BLaER1 treated with 17β-estradiol and CSF1 and Interleukin-3, amounts not matched to agents 10 nM and 100 nM (cell line): Measurements from ENCODE around the gene OR14J1.
"Not testable (repeated sequence)": the region's sequence is repeated elsewhere in the genome, so short reads cannot be mapped to it uniquely, and the experiment has no call there.

Source experiments
- H3K27ac ChIP-seq, 11 experiments: shearing (Covaris generic); formaldehyde crosslinking; 2 replicates each; pipeline ENCODE4 v1.8.1; 2022
- H3K27me3 ChIP-seq, 11 experiments: shearing (Covaris generic); formaldehyde crosslinking; 2 replicates each; pipeline ENCODE4 v1.8.1; 2022
- H3K36me3 ChIP-seq, 11 experiments: shearing (Covaris generic); formaldehyde crosslinking; 2 replicates each; pipeline ENCODE4 v1.8.1; 2022
- H3K4me1 ChIP-seq, 10 experiments: shearing (Covaris generic); formaldehyde crosslinking; 2 replicates each; pipeline ENCODE4 v1.8.1; 2022
- H3K4me2 ChIP-seq, 11 experiments: shearing (Covaris generic); formaldehyde crosslinking; 2 replicates each; pipeline ENCODE4 v1.8.1; 2022
- H3K4me3 ChIP-seq, 10 experiments: shearing (Covaris generic); formaldehyde crosslinking; 2 replicates each; pipeline ENCODE4 v1.8.1; 2022
- H3K9ac ChIP-seq, 11 experiments: shearing (Covaris generic); formaldehyde crosslinking; 2 replicates each; pipeline ENCODE4 v1.8.1; 2022
- H3K9me3 ChIP-seq, 11 experiments: shearing (Covaris generic); formaldehyde crosslinking; replicated peaks in 1 of 11; 2 replicates each; pipeline ENCODE4 v1.8.1; 2022
- H4K20me1 ChIP-seq, 11 experiments: shearing (Covaris generic); formaldehyde crosslinking; 2 replicates each; pipeline ENCODE4 v1.8.1; 2022
- Cebpa-rat ChIP-seq, 11 experiments: shearing (Covaris generic); IDR thresholded peaks; 2 replicates each; pipeline ENCODE4 v1.8.1; 2022

OR14J1 gene

DNA sequence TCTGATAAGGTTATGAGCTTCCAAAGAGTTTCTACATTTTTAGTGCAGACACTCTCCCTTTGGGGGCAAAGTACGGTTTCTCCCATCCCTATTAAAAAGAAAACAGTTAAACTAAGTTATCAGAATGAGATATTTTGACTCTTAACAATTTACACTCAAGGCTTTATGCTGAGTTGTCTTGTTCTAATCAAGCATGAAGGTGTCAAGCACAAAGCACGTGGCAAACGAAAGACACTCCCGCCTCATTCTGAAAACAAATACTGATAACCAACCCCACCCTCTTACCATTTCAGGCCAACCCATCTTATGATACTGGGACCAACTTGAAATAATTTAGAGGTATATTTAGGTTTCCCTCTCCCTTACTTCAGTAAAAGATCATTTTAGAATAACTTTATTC lies 24.3 kb downstream of the OR14J1 start:
- no peak overlapping the region for H3K4me3 ChIP-seq
- H3K9ac ChIP-seq = no peak overlapping the region
- no peaks in the 10 kb centered on the region for H4K20me1 ChIP-seq
- peaks cover 0 to 7% (median 0%) of the 10 kb centered on the region in 11 experiments; a peak in 1 of 22 replicates for H3K9me3 ChIP-seq
- peaks cover 0 to 4% (median 0%) of the 10 kb centered on the region in 10 experiments; a peak in 2 of 20 replicates for H3K4me1 ChIP-seq
- H3K27me3 ChIP-seq = no peaks in the 10 kb centered on the region
- TF ChIP-seq Cebpa-rat (IDR thresholded peaks at IDR 0.05) = no peak
- H3K4me2 ChIP-seq = no peak overlapping the region
- H3K27ac ChIP-seq = no peak overlapping the region
- no peaks in the 10 kb centered on the region for H3K36me3 ChIP-seq

DNA sequence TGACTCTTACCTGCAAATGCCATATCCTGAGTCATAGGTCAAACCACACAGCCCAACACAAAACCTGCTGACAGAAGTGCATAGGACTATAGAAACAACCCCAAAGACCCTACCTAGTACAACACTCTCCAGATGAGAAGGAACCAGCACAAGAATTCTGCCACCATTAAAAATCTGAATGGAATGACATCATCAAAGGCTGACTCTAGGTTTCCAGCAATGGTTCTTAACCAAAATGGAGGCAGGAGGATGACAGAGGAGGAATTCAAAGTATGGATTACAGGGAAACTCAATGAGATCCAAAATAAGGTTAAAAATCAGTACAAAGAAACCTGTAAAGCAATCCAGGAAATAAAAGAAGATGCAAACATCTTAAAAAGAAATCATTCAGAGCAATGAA lies 31.2 kb downstream of the OR14J1 start:
- TF ChIP-seq Cebpa-rat (IDR thresholded peaks at IDR 0.05) = no peak
- no peaks in the 10 kb centered on the region for H4K20me1 ChIP-seq
- H3K27me3 ChIP-seq = no peaks in the 10 kb centered on the region
- no peaks in the 10 kb centered on the region for H3K9me3 ChIP-seq
- no peaks in the 10 kb centered on the region for H3K4me1 ChIP-seq
- H3K27ac ChIP-seq = no peak overlapping the region
- H3K36me3 ChIP-seq = no peaks in the 10 kb centered on the region
- no peak overlapping the region for H3K4me2 ChIP-seq
- H3K4me3 ChIP-seq = no peak overlapping the region
- H3K9ac ChIP-seq = no peak overlapping the region

DNA sequence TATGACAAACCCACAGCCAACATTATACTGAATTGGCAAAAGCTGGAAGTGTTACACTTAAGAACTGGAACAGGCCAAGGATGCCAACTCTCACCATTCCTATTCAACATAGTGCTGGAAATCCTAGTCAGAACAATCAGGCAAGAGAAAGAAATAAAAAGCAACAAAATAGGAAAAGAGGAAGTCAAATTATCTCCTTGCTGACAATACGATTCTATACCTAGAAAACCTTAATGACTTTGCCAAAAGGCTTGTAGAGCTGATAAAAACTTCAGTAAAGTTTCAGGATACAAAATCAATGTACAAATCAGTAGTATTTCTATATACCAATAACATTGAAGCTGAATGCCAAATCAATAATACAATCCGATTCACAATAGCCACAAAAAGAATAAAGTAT lies 34.8 kb downstream of the OR14J1 start:
- no peaks in the 10 kb centered on the region for H3K36me3 ChIP-seq
- no peak overlapping the region for H3K4me3 ChIP-seq
- no peaks in the 10 kb centered on the region for H4K20me1 ChIP-seq
- no peak overlapping the region for H3K27ac ChIP-seq
- no peaks in the 10 kb centered on the region for H3K9me3 ChIP-seq
- no peak overlapping the region for H3K9ac ChIP-seq
- H3K27me3 ChIP-seq = no peaks in the 10 kb centered on the region
- H3K4me2 ChIP-seq = no peak overlapping the region
- H3K4me1 ChIP-seq = no peaks in the 10 kb centered on the region
- no peak for TF ChIP-seq Cebpa-rat (IDR thresholded peaks at IDR 0.05)

DNA sequence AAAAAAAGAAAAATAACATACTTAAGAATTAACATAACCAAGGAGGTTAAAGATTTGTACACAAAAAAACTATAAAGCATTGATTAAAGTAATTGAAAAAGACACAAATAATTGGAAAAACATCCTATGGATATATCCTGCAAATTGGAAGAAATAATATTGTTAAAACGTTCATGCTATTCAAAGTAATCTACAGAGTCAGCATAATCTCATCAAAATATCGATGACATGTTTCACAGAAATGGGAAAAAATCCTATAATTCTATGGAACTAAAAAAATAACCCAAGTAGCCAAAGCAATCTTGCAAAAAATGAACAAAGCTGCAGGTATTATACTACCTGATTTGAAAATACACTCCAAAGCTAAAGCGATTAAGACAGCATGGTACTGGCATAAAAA lies 43.9 kb downstream of the OR14J1 start:
- no peak overlapping the region for H3K4me3 ChIP-seq
- no peak overlapping the region for H3K4me2 ChIP-seq
- no peaks in the 10 kb centered on the region for H4K20me1 ChIP-seq
- no peak overlapping the region for H3K27ac ChIP-seq
- no peaks in the 10 kb centered on the region for H3K4me1 ChIP-seq
- H3K9ac ChIP-seq = no peak overlapping the region
- H3K36me3 ChIP-seq = no peaks in the 10 kb centered on the region
- H3K27me3 ChIP-seq = no peaks in the 10 kb centered on the region
- H3K9me3 ChIP-seq = peaks cover 0 to 4% (median 0%) of the 10 kb centered on the region in 11 experiments; a peak in 5 of 22 replicates
- no peak for TF ChIP-seq Cebpa-rat (IDR thresholded peaks at IDR 0.05)

DNA sequence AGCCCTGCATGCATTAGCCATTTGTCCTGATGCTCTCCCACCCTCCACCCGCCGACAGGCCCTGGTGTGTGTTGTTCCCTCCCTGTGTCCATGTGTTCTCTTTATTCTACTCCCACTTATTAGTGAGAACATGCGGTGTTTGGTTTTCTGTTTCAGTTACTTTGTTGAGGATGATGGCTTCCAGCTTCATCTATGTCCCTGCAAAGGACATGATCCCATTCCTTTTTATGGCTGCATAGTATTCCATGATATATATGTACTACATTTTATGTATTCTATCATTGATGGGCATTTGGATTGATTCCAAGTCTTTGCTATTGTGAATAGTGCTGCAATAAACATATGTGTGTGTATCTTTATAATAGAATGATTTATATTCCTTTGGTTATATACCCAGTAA lies 47.8 kb downstream of the OR14J1 start:
- H3K36me3 ChIP-seq, H3K9ac ChIP-seq, H3K27me3 ChIP-seq, H3K27ac ChIP-seq, H3K9me3 ChIP-seq, H3K4me2 ChIP-seq, H3K4me1 ChIP-seq, H3K4me3 ChIP-seq, H4K20me1 ChIP-seq: not testable (repeated sequence)

DNA sequence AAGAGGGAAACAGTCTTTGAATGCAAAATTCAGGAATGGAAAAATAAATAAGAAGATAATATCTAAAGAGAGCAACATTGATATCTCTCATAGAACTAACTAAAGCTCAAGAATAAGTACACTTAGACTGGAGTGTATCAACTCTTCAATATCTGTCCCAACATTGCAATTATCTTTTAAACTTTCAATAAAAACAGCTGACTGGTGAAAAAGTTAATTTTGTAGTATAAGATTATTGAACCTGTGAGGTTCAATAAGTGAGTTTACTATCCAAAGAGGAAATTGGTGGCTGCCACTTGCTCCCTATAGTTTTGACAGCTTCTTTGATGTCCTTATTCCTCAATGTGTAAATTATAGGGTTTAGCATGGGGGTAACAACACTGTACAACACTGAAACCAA lies 53.5 kb downstream of the OR14J1 start:
- no peak overlapping the region for H3K9ac ChIP-seq
- no peak for TF ChIP-seq Cebpa-rat (IDR thresholded peaks at IDR 0.05)
- H3K27ac ChIP-seq = no peak overlapping the region
- H3K9me3 ChIP-seq = peaks cover 0 to 7% (median 4%) of the 10 kb centered on the region in 11 experiments; a peak in 6 of 22 replicates
- H4K20me1 ChIP-seq = no peaks in the 10 kb centered on the region
- H3K27me3 ChIP-seq = no peaks in the 10 kb centered on the region
- H3K4me1 ChIP-seq = no peaks in the 10 kb centered on the region
- no peaks in the 10 kb centered on the region for H3K36me3 ChIP-seq
- no peak overlapping the region for H3K4me3 ChIP-seq
- H3K4me2 ChIP-seq = no peak overlapping the region

DNA sequence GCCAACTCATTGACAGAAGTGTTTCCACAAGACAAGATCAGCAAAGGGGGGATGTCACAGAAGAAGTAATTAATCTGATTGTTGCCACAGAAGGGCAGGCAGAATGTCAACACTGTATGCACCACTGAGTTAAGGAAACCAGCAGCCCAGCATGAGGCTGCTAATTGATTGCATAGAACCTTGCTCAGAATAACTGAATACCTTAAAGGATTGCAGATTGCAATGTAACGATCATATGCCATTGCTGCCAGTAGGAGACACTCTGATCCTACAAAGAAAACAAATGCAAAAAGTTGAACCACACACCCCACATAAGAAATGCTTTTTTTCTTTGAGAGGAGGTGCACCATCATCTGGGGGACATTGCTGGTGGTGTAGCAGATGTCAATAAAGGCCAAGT lies 54.1 kb downstream of the OR14J1 start:
- no peaks in the 10 kb centered on the region for H3K36me3 ChIP-seq
- TF ChIP-seq Cebpa-rat (IDR thresholded peaks at IDR 0.05) = no peak
- H3K4me3 ChIP-seq = no peak overlapping the region
- H3K27ac ChIP-seq = no peak overlapping the region
- peaks cover 0 to 7% (median under 1%) of the 10 kb centered on the region in 11 experiments; a peak in 3 of 22 replicates for H3K9me3 ChIP-seq
- H3K4me2 ChIP-seq = no peak overlapping the region
- no peaks in the 10 kb centered on the region for H4K20me1 ChIP-seq
- H3K9ac ChIP-seq = no peak overlapping the region
- no peaks in the 10 kb centered on the region for H3K27me3 ChIP-seq
- no peaks in the 10 kb centered on the region for H3K4me1 ChIP-seq
